Cardiac fibroblast (primary cell): ENCODE measurements around the gene DAAM1.

Experiments
- DNase-seq, 2 donors: peaks; one replicate each; pipeline versions ENCODE4 v3.0.0 to v3.0.0-alpha.2; 2010; ENCODE audit warnings: low read depth in 2 of 2
- H3K4me3 ChIP-seq, 2 donors: replicated peaks in 1 of 2; 1 replicate in 1 of 2; 2 replicates in 1 of 2; pipeline ENCODE4 v1.5.1; 2011; ENCODE audit warnings: low read depth in 2 of 2, low read length in 2 of 2, mild to moderate bottlenecking in 2 of 2, moderate library complexity in 1 of 2
- TF ChIP-seq, protein P1 (sequence below): IDR thresholded peaks from one replicate; pipeline ENCODE4 v1.5.1; 2011; ENCODE audit warnings: low read depth, mild to moderate bottlenecking, low read length, inconsistent platforms

DAAM1 gene

DNA sequence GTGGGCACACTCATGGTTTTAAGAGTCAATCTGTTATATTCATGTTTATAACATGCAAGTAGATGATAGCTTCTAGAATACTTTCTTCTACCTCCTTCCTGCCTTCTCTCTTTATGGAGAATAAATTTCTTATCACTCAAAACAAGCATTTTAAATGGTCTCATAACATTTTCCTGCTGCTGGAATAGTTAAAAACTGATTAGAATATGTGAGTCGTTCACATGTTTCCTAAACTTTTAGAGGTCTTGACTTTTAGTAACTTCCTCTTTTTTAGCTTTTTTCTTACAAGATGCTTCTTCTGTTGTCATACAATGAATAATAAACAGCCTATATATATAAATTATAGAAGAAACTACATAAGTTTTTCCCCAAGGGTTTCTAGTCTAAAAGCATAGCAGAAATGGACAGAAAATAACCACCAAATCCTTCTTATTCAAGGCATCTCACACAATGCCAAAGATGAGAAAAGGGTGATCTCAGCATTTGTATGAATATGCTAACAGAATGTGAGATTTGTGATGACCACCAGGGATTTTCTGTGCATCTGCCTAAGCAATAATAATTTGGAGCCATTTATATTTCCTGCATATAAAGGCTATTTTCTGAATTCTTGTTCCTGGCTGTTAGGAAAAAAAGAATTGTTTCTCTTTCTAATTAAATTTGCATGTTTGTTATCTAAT, 127.8 kb downstream of the DAAM1 start:
- TF ChIP-seq, protein P1, sequence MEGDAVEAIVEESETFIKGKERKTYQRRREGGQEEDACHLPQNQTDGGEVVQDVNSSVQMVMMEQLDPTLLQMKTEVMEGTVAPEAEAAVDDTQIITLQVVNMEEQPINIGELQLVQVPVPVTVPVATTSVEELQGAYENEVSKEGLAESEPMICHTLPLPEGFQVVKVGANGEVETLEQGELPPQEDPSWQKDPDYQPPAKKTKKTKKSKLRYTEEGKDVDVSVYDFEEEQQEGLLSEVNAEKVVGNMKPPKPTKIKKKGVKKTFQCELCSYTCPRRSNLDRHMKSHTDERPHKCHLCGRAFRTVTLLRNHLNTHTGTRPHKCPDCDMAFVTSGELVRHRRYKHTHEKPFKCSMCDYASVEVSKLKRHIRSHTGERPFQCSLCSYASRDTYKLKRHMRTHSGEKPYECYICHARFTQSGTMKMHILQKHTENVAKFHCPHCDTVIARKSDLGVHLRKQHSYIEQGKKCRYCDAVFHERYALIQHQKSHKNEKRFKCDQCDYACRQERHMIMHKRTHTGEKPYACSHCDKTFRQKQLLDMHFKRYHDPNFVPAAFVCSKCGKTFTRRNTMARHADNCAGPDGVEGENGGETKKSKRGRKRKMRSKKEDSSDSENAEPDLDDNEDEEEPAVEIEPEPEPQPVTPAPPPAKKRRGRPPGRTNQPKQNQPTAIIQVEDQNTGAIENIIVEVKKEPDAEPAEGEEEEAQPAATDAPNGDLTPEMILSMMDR: no peak
- H3K4me3 ChIP-seq: no peak overlapping the region
- DNase-seq: no peak

DNA sequence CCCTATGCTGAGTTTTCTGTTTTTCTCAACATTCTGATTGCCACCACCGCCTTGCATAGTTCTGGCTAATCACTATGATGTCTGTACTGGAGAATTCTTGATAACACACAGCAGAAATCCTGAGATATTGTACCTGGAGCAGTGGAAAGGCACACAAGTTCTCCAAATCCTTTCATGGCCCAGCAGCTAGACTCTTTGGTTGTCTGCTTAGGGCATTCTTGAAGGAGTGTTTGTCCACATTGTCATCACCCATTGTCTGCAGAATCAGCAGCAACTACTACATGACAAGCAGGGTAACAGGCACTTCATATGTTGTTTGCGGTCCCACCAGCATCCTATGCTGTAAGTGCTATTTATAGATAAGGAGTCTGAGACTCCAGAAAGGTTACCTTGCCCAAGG, 128.9 kb downstream of the DAAM1 start:
- H3K4me3 ChIP-seq: no peak overlapping the region
- DNase-seq: no peak
- TF ChIP-seq, protein P1: no peak

DNA sequence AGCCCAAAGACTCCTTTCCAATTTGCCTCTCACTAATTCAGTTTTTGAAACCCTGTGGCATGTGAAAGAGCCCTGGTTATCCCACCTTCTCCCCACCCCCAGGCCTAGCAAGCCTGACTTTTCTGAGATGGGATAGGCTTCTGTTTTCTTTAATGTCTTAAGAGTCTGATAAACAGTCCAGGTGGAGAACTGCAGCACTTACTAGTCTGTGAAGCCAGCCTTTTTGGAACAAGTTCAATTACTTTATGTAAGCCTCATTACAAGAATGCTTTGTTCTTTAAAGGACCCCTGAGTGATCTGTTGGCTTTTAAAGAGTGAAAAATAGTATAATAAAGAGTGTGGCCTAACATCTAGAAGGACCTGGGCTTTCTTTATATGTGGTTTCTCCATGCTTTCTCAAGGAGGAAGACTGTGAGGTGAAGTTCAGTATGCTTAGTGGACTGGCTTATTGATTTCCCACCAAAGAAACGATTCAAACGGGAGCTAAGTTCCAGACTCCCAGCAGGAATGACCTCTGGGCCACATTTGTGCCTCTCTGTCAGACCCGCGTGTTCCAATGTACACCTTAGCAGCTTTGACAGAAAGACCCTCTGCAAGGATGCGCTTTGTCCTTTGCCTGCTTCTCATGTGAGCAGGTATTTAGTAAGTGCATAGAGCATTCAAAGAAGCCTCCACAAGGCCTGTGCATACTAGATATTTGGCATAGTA, 129.5 kb downstream of the DAAM1 start:
- H3K4me3 ChIP-seq: no peak overlapping the region
- no peak for DNase-seq
- TF ChIP-seq, protein P1: no peak

DNA sequence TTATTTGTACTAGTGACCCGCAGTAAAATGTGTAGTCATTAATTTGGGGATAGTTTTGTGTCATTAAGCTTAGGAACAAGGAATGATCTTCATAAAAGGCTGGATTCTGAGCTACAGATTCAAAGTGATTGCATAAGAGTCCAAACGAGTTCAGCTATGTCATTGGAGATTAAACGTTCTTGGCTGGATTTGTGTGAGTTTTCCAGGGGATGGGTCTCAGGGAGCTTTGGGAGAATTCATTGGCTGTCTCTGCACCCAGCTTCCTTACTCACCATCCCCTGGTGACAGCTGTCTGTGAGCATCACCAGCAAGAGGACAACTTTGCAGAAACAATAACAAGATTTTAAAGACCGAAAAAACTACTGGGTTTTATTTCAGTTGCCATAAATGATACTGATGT, 130.4 kb downstream of the DAAM1 start:
- DNase-seq: peak in 1 of 2 donors; percentile 41
- TF ChIP-seq, protein P1: no peak

DNA sequence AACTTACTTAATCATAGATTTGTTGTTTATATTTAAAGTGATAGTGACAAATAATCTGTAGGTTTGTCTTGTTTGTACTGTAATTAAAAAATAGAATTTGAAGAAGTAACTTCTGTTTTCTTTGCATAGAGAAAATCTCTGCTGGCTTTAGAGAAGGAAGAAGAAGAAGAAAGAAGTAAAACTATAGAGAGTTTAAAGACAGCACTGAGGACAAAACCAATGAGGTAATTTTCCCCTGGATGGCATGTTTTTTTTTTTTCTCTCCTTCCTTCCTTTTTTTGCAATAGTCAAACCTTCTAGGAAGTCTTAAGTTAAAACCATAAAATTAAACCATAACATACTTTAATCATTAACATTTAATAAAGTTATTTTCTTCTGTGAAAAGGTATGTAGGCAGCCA, 131.9 kb downstream of the DAAM1 start:
- H3K4me3 ChIP-seq: no peak overlapping the region
- TF ChIP-seq, protein P1: no peak
- DNase-seq: no peak

More for the DNA sequence above, 130.4 kb downstream of the DAAM1 start:
- no peak overlapping the region for H3K4me3 ChIP-seq

DNA sequence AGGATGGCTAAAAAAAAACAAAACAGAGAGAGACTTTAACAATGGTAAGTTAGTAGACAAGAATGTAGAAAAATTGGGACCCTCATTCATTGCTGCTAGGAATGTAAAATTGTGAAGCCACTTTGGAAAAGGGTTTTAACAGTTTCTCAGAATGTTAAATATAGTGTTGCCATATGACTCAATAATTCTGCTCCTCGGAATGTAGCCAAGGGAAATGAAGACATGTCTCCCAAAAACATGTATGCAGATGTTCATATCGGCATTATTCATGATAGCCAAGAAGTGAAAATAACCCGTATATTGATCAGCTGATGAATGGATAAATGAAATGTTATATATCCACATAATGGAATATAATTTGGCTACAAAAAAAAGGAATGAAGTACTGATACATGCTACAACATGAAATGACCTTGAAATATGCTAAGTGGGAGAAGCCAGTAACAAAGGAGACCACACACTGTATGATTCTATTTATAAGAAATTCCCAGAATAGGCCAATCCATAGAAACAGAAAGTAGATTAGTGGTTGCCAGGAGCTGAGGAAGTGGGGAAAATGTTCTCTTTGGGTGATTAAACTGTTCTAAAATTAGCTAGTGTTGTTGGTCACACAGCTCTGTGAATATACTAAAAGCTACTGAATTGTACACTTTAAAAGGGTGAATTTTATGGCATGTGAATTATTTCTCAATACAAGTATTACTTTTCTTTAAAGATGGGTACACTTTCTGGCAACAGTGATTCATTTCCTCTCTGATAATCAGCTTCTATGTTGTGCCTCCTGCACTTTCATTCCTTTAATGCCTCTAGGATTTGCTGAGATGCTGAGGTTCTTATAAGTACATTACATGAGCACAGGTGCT, 132.5 kb downstream of the DAAM1 start:
- TF ChIP-seq, protein P1: no peak
- H3K4me3 ChIP-seq: no peak overlapping the region
- peak; percentile 73 to 87 for DNase-seq
